ENCODE data around the gene KRT2.

The KRT2 gene

DNA sequence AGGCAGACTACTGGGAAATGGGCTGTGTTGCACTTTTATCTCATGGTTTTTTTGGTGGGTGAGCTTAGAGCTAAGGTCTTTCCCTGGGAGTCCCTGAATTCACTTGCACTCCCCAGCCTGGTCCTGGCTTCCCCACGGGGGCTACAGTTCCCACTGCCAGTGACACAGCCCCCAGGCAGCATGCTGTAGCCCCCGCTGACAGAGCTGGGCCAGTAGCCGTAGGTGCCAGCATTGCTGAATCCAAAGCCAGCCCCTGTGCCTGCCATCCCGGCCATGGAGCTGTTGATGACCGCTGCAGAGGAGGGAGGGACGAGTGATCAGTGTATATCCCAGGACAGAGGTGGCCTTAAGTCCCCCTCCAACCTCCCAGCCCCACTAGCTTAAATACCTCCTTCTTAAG is 43.9 kb downstream of the KRT2 start:
- no peak for DNase-seq (ENCODE audit: low read depth)
- H3K4me3 ChIP-seq (ENCODE audit: low read length): no peak overlapping the region
- TF ChIP-seq, protein P1, sequence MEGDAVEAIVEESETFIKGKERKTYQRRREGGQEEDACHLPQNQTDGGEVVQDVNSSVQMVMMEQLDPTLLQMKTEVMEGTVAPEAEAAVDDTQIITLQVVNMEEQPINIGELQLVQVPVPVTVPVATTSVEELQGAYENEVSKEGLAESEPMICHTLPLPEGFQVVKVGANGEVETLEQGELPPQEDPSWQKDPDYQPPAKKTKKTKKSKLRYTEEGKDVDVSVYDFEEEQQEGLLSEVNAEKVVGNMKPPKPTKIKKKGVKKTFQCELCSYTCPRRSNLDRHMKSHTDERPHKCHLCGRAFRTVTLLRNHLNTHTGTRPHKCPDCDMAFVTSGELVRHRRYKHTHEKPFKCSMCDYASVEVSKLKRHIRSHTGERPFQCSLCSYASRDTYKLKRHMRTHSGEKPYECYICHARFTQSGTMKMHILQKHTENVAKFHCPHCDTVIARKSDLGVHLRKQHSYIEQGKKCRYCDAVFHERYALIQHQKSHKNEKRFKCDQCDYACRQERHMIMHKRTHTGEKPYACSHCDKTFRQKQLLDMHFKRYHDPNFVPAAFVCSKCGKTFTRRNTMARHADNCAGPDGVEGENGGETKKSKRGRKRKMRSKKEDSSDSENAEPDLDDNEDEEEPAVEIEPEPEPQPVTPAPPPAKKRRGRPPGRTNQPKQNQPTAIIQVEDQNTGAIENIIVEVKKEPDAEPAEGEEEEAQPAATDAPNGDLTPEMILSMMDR (conservative IDR thresholded peaks at IDR 0.05; ENCODE audit: low read depth, low read length): no peak

DNA sequence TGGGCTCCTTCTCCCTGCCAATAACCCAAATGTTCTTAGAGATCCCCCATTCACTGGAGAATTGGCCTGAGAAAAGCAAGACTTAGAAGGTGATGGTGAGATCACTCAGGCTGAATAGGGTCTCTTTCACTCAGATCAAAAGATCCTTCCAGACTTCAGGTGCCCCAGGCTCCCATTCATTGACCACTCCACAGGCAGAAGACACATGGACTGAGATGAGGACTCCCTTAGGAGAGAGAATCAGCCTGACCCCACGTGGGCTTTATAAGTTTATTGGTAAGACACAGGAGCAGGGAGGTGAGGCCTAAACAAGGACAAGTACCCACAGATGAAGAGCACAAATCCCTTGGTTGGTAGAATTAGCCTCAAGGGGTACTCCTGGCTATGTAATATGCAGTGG is 44.7 kb downstream of the KRT2 start:
- DNase-seq (ENCODE audit: low read depth): no peak
- TF ChIP-seq, protein P1 (conservative IDR thresholded peaks at IDR 0.05; ENCODE audit: low read depth, low read length): no peak
- no peak overlapping the region for H3K4me3 ChIP-seq (ENCODE audit: low read length)

DNA sequence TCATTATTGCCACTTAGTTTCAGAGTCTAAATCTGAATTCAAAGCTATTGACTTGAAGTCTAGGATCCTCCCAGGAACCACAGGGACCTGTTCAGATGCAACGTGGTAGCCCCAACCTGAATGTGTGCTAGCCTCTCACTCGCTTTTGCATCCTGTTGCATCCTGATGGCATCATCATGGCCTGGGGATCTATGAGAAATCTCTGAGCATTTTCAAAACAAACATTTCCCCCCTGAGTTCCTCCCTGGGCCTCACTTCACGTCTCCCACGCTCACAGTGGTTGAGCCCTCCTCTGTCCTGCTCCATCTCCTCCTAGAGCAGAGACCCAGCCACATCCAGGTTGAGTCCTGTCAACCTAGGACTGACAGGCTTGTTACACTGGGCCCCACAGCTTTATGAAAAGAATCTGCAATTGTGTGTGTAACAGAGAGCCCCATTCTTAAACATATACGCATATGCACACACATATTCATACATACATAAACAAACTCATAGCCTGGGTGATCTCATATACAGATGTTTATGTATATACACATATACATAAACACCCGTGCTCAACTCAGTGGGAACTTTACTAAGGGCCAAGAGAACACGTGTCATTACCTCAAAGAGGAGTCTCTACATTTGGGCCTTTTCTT is 45.3 kb downstream of the KRT2 start:
- TF ChIP-seq, protein P1 (conservative IDR thresholded peaks at IDR 0.05; ENCODE audit: low read depth, low read length): no peak
- DNase-seq (ENCODE audit: low read depth): no peak
- no peak overlapping the region for H3K4me3 ChIP-seq (ENCODE audit: low read length)

DNA sequence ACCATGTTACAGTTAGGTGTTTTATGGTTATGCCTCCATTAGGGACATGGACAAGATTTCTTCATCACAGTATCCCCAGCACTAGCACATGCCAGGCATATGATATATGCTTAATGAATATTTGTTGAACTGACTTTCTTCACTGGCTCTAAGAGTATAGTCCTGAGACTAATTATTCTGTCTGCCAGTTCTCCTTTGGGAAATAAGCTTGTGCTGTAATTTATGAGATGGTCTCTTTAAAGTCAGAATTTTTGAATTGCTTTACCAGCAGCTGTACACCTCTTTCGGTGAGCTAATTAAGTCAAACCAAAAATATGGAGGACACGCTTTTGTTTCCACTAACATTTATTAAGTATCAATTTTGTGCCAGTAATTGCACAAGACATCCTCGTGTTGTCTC is 45.9 kb downstream of the KRT2 start:
- H3K4me3 ChIP-seq (ENCODE audit: low read length): no peak overlapping the region
- TF ChIP-seq, protein P1 (conservative IDR thresholded peaks at IDR 0.05; ENCODE audit: low read depth, low read length): no peak
- DNase-seq (ENCODE audit: low read depth): no peak

DNA sequence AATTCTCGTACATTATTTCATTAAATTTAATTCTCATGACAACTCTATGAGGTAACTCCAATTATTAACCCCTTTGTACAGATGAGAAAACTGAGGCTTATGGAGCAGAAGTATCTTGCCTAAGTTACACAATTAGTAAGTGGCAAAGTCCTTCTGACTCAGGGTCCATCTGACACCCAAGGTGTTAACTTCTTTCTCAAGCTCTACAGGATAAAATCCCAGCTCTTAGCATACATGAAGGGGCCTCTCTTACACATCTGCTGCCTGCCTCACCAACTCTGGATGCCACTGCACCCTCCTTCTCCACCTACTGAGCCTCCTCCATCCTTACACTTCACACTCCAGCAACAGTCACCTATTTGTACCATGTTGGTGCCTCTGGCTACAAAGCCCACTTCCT is 46.5 kb downstream of the KRT2 start:
- DNase-seq (ENCODE audit: low read depth): no peak
- H3K4me3 ChIP-seq (ENCODE audit: low read length): no peak overlapping the region
- TF ChIP-seq, protein P1 (conservative IDR thresholded peaks at IDR 0.05; ENCODE audit: low read depth, low read length): no peak

DNA sequence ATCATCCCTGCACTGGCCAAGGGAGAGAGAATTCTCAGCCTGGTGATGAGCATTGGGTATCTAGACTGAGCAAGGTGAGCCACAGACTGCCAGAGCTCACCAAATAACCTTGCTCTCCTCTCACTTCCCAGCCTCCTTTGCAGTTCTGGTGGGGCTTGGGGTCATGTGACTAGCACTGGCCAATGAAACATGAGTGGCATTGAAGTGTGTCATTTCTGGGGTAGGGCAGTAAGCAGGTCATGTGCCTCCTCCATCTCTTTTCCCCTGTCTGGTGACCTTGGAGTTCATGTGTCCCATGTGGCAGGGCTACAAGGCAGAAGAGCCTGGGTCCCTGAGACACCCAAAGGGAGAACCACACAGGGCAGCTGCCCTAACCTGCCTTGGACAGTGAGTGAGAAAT is 47.2 kb downstream of the KRT2 start:
- DNase-seq (ENCODE audit: low read depth): no peak
- TF ChIP-seq, protein P1 (conservative IDR thresholded peaks at IDR 0.05; ENCODE audit: low read depth, low read length): no peak
- H3K4me3 ChIP-seq (ENCODE audit: low read length): no peak overlapping the region

DNA sequence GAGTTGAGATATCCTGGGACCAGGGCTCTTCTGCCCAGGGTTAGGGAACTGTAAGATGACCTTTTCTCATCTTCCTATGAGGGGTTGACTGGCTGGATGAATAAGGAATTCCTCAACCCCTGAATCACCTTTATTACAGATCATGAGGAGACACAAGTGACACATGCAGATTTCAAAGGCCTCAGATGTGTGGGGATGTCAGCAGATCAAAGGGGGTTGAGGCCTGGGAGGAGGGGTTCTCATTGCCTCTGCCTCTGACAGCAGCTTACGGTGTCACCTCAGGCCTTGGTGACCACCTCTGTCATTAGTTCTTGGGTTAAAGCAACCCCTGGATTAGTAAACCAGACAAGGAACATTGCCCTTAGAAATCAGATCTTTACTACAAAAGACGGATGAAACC is 48.7 kb downstream of the KRT2 start:
- no peak overlapping the region for H3K4me3 ChIP-seq (ENCODE audit: low read length)
- no peak for DNase-seq (ENCODE audit: low read depth)
- TF ChIP-seq, protein P1 (conservative IDR thresholded peaks at IDR 0.05; ENCODE audit: low read depth, low read length): no peak

Data from retinal pigment epithelial cell (primary cell).